Psoas muscle (tissue), 8 donors: Measurements from ENCODE around the gene ABCA2. TPM values are rescaled to one million over a fixed set of nuclear protein-coding genes. Genes with fewer than 3 reads are reported as not detected.
"Not testable (repeated sequence)": the region's sequence is repeated elsewhere in the genome, so short reads cannot be mapped to it uniquely, and the experiment has no call there.

Experiments
- ATAC-seq, 4 donors: fragments of 200-7000 bp; cut with Tn5 transposase; one replicate each; pipeline ENCODE4 v1.9.1; 2020; ENCODE audit warnings: moderate library complexity in 3 of 4, mild to moderate bottlenecking in 2 of 4
- DNase-seq, 2 donors: peaks; one replicate each; pipeline ENCODE4 v3.0.0-alpha.2; 2020
- H3K27ac ChIP-seq: fragments of 200-600 bp; one replicate; pipeline ENCODE4 v1.8.0; 2022
- H3K27me3 ChIP-seq, 3 donors: fragments of 200-600 bp in 1 of 3; one replicate each; pipeline versions ENCODE4 v1.6.1 to v1.8.0; 2013 to 2022; ENCODE audit warnings: low read length in 2 of 3, mild to moderate bottlenecking in 2 of 3, moderate library complexity in 1 of 3; ENCODE audit not compliant: insufficient read depth in 3 of 3
- H3K36me3 ChIP-seq, 2 donors: fragments of 200-600 bp in 1 of 2; one replicate each; pipeline versions ENCODE4 v1.6.1 to v1.8.0; 2013 to 2022; ENCODE audit warnings: low read depth in 1 of 2, mild to moderate bottlenecking in 1 of 2, moderate library complexity in 1 of 2; ENCODE audit not compliant: insufficient read depth in 1 of 2
- H3K4me1 ChIP-seq: fragments of 200-600 bp; one replicate; pipeline ENCODE4 v1.8.0; 2022
- H3K4me3 ChIP-seq: fragments of 200-600 bp; one replicate; pipeline ENCODE4 v1.8.0; 2022; ENCODE audit warnings: mild to moderate bottlenecking
- H3K9me3 ChIP-seq: fragments of 200-600 bp; one replicate; pipeline ENCODE4 v1.8.0; 2022
- CTCF ChIP-seq: fragments of 200-600 bp; IDR thresholded peaks from one replicate; pipeline ENCODE4 v1.8.0; 2022; ENCODE audit warnings: antibody characterized with exemption
- WGBS, 3 donors: extraction: QIAGEN DNeasy Blood & Tissue Kit; methylation state at CpG; one replicate each; pipeline versions ENCODE4 v1.1.6 to v1.1.7; 2013; 5-methylcytosine and 5-hydroxymethylcytosine counted together
- intact Hi-C, 2 donors: fragments of 100-400 bp; cut with DNase I; formaldehyde crosslinking; loops; one replicate each; pipeline versions ENCODE4 v1.11.0 to v1.14.2; 2022
- polyA plus RNA-seq, 3 donors: library from polyadenylated mRNA; stranded (reverse); fragments of 200-250 nt; gene quantifications; one replicate each; pipeline ENCODE4 v1.2.3, GENCODE V29; 2013
- total RNA-seq, 4 donors: library from RNA; stranded (reverse); fragmentation: NEBNext Ultra II Directional in 2 of 4; extraction: Animal tissue kit (Norgen Biotek cat#: 25700) in 2 of 4; gene quantifications; one replicate each; pipeline versions ENCODE4 v1.2.1 to v1.2.4, GENCODE V29; 2021 to 2023
- donor health status: healthy with polysubstance abuse.
- donor health status: DM: no; HTN: no; CAD: no; lungs with moderate emphysema.
- donor health status: Bipolar disorder and iron deficiency.
- donor health status: healthy.
- donor health status: DM: yes; HTN: yes; CAD: no.
- donor health status: DM: no; HTN: no; CAD: no.
- donor health status: DM: no; HTN: no; CAD: no.
- donor health status: DM: yes; HTN: yes; CAD: no.

ABCA2 gene
- total and polyA plus RNA-seq, 7 donors: 6.9 to 23.5 (median 12.2) TPM

- H3K36me3 ChIP-seq: no peaks in the 10 kb centered on the region
- peak; percentile 92 for TF ChIP-seq CTCF
- no peak overlapping the region for H3K27ac ChIP-seq
- no peaks in the 10 kb centered on the region for H3K9me3 ChIP-seq
- DNase-seq: peak; percentile 74 to 83
- 46 to 50% (median 48%) methylated on average over 50 to 55 of the region's 55 CpGs for WGBS, 3 donors
- intact Hi-C loops: loop anchor here (2.0 to 10.0 kb wide), 2 partner anchors 17 to 279 kb away; partner anchors contain the start of gene NPDC1 (in 1 of the 2)
- ATAC-seq: peak; percentile 57 to 80 (median 72)
- H3K4me1 ChIP-seq: no peaks in the 10 kb centered on the region
- peaks cover 0 to 4% (median under 1%) of the 10 kb centered on the region in 3 donors for H3K27me3 ChIP-seq
- H3K4me3 ChIP-seq: no peak overlapping the region
Observed at GRCh38 chr9:137064027-137064879, 36.2 kb upstream of the ABCA2 start.

- whole genome bisulfite sequencing, 3 donors: 83 to 86% (median 86%) methylated on average over 25 to 26 of the region's 26 CpGs
- no peak overlapping the region for H3K4me3 ChIP-seq
- TF ChIP-seq CTCF: no peak
- DNase-seq (no peak), ATAC-seq (peak in 1 of 4 donors; percentile 9)
- no peaks in the 10 kb centered on the region for H3K36me3 ChIP-seq
- no peaks in the 10 kb centered on the region for H3K4me1 ChIP-seq
- no peaks in the 10 kb centered on the region for H3K27me3 ChIP-seq
- no peaks in the 10 kb centered on the region for H3K9me3 ChIP-seq
- intact Hi-C loops: loop anchor here (2.0 to 10.0 kb wide), 2 partner anchors 17 to 279 kb away; partner anchors contain the start of gene NPDC1 (in 1 of the 2)
- no peak overlapping the region for H3K27ac ChIP-seq
Observed at GRCh38 chr9:137063311-137064026, 35.4 kb upstream of the ABCA2 start.

GRCh38 chr9:137062798-137063197, 34.8 kb upstream of the ABCA2 start:
- DNase-seq, H3K36me3 ChIP-seq, H3K4me1 ChIP-seq, H3K27ac ChIP-seq, H3K9me3 ChIP-seq, H3K4me3 ChIP-seq, H3K27me3 ChIP-seq, ATAC-seq: not testable (repeated sequence)
- intact Hi-C loops: loop anchor here (10.0 kb wide), 1 partner anchor 278 kb away; no protein-coding TSS in a partner anchor
- 76 to 89% (median 81%) methylated on average over 5 to 9 of the region's 9 CpGs for WGBS, 3 donors

GRCh38 chr9:137062384-137062783, 34.3 kb upstream of the ABCA2 start:
- H3K27ac ChIP-seq: no peak overlapping the region
- H3K27me3 ChIP-seq: no peaks in the 10 kb centered on the region
- H3K9me3 ChIP-seq: no peaks in the 10 kb centered on the region
- no peak overlapping the region for H3K4me3 ChIP-seq
- no peak for TF ChIP-seq CTCF
- no peaks in the 10 kb centered on the region for H3K36me3 ChIP-seq
- intact Hi-C loops: loop anchor here (10.0 kb wide), 1 partner anchor 278 kb away; no protein-coding TSS in a partner anchor
- DNase-seq (no peak), ATAC-seq (no peak)
- no peaks in the 10 kb centered on the region for H3K4me1 ChIP-seq
- 79 to 85% (median 81%) methylated on average over 15 of the region's 15 CpGs for WGBS, 3 donors
